Activated T-cell treated with anti-CD3 and anti-CD28 coated beads, Interleukin-2, amount 50 U/mL, for 72 hours (primary cell): Measurements from ENCODE around the gene WNT3A. TPM values are rescaled to one million over a fixed set of nuclear protein-coding genes. Genes with fewer than 3 reads are reported as not detected.

Experiments used
- ATAC-seq, 2 donors: fragments of 150-1000 bp; cut with Tn5 transposase; replicated peaks in 1 of 2; 2 replicates each; pipeline ENCODE4 v1.10.0; 2021; ENCODE audit warnings: moderate library complexity in 2 of 2, mild to moderate bottlenecking in 1 of 2
- DNase-seq, 2 donors: peaks; one replicate each; pipeline ENCODE4 v3.0.0; 2021 to 2022; ENCODE audit warnings: mixed read lengths in 1 of 2
- H3K27ac Mint-ChIP-seq: one replicate; pipeline ENCODE4 v1.8.0; 2022; ENCODE audit warnings: mild to moderate bottlenecking, moderate library complexity, mixed read lengths
- H3K27me3 Mint-ChIP-seq: one replicate; pipeline ENCODE4 v1.8.0; 2022; ENCODE audit warnings: low read depth, mixed read lengths
- H3K36me3 Mint-ChIP-seq, 2 donors: one replicate each; pipeline ENCODE4 v1.8.0; 2022; ENCODE audit warnings: mixed read lengths in 2 of 2, mild to moderate bottlenecking in 1 of 2; ENCODE audit not compliant: insufficient read depth in 2 of 2
- H3K4me1 Mint-ChIP-seq: one replicate; pipeline ENCODE4 v1.8.0; 2022; ENCODE audit warnings: low read depth, mixed read lengths
- H3K4me3 Mint-ChIP-seq, 2 donors: one replicate each; pipeline ENCODE4 v1.8.0; 2022; ENCODE audit warnings: mild to moderate bottlenecking in 2 of 2, mixed read lengths in 2 of 2, moderate library complexity in 2 of 2
- H3K9me3 Mint-ChIP-seq, 2 donors: one replicate each; pipeline ENCODE4 v1.8.0; 2022; ENCODE audit warnings: mixed read lengths in 2 of 2
- total RNA-seq, 2 donors: library from RNA; stranded (reverse); gene quantifications; one replicate each; pipeline ENCODE4 v1.2.3, GENCODE V29; 2022

WNT3A gene
- total RNA-seq, 2 donors from 2014 or later = not detected

DNA sequence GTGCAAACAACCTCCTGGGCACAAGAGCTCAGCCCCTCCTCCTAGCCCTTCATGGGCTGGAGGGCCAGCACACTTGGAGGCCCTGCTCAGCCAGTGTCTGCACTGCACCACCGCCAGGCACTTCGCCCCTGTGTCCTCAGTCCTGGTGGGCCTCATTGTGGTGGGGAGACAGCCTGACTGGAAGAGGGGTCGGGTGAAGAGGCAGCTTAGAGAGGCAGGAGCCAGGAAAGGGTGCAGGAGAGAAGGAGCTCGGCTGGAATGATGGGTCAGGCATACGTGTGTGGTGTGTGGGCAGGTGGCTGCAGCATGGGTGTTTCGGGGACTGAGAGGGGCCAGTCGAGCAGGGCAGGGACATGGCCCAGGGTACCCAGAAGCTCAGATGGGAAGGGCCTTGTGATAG is 4.1 kb downstream of the WNT3A start:
- ATAC-seq = no peak
- H3K4me1 Mint-ChIP-seq = peaks cover 13% of the 10 kb centered on the region
- no peak overlapping the region for H3K27ac Mint-ChIP-seq
- H3K36me3 Mint-ChIP-seq = no peaks in the 10 kb centered on the region
- peaks cover 43% of the 10 kb centered on the region for H3K27me3 Mint-ChIP-seq
- no peaks in the 10 kb centered on the region for H3K9me3 Mint-ChIP-seq
- no peak for DNase-seq
- H3K4me3 Mint-ChIP-seq = no peak overlapping the region

DNA sequence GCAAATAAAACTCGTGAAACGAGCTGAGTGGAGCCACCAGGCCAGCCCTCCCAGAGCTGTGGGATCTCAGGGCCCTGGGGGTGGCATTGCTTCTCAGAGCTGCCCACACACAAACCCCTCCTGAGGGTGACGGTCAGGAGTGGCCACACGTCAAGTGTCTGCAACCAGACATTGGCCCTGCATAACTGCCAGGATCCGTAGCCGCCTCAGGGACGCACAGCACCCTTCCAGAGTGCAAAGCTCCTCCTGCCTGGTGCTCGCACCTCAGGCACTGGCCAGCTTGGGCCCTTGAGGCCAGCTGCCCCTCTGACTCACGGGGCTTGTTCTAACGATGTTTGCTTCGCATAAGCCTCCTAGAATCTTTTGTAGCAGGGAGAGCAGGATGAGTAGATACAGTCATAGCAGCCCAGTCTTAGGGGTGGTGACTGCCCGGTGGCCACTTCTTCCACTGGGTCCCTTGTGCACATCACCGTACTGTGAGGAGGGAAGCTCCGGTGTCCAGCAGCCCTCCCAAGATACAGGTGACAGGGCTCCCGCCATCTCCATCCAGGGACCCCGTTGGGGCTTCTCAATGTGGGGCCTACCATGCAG is 5.0 kb downstream of the WNT3A start:
- DNase-seq (no peak), ATAC-seq (no peak)
- H3K4me3 Mint-ChIP-seq = no peak overlapping the region
- H3K4me1 Mint-ChIP-seq = peaks cover 13% of the 10 kb centered on the region
- no peaks in the 10 kb centered on the region for H3K9me3 Mint-ChIP-seq
- H3K36me3 Mint-ChIP-seq = no peaks in the 10 kb centered on the region
- H3K27ac Mint-ChIP-seq = no peak overlapping the region
- H3K27me3 Mint-ChIP-seq = peaks cover 40% of the 10 kb centered on the region

- peaks cover 13% of the 10 kb centered on the region for H3K4me1 Mint-ChIP-seq
- H3K9me3 Mint-ChIP-seq = no peaks in the 10 kb centered on the region
- H3K36me3 Mint-ChIP-seq = no peaks in the 10 kb centered on the region
- H3K27ac Mint-ChIP-seq = no peak overlapping the region
- no peak overlapping the region for H3K4me3 Mint-ChIP-seq
- no peak for DNase-seq
- peaks cover 35% of the 10 kb centered on the region for H3K27me3 Mint-ChIP-seq
- ATAC-seq = no peak
Observed at GRCh38 chr1:228012555-228012954, 5.8 kb downstream of the WNT3A start.

- no peak for ATAC-seq
- Mint-ChIP-seq H3K27ac (no peak overlapping the region), H3K9me3 (no peaks in the 10 kb centered on the region), H3K27me3 (peaks cover 30% of the 10 kb centered on the region), H3K4me3 (no peak overlapping the region), H3K4me1 (peaks cover 13% of the 10 kb centered on the region), H3K36me3 (no peaks in the 10 kb centered on the region)
- DNase-seq = no peak
Observed at GRCh38 chr1:228013131-228013934, 6.5 kb downstream of the WNT3A start.

- Mint-ChIP-seq H3K4me3 (no peak overlapping the region), H3K27me3 (peaks cover 22% of the 10 kb centered on the region), H3K36me3 (no peaks in the 10 kb centered on the region), H3K4me1 (peaks cover 6% of the 10 kb centered on the region), H3K27ac (no peak overlapping the region), H3K9me3 (no peaks in the 10 kb centered on the region)
- DNase-seq = no peak
- no peak for ATAC-seq
Observed at GRCh38 chr1:228013935-228014930, 7.4 kb downstream of the WNT3A start.

DNA sequence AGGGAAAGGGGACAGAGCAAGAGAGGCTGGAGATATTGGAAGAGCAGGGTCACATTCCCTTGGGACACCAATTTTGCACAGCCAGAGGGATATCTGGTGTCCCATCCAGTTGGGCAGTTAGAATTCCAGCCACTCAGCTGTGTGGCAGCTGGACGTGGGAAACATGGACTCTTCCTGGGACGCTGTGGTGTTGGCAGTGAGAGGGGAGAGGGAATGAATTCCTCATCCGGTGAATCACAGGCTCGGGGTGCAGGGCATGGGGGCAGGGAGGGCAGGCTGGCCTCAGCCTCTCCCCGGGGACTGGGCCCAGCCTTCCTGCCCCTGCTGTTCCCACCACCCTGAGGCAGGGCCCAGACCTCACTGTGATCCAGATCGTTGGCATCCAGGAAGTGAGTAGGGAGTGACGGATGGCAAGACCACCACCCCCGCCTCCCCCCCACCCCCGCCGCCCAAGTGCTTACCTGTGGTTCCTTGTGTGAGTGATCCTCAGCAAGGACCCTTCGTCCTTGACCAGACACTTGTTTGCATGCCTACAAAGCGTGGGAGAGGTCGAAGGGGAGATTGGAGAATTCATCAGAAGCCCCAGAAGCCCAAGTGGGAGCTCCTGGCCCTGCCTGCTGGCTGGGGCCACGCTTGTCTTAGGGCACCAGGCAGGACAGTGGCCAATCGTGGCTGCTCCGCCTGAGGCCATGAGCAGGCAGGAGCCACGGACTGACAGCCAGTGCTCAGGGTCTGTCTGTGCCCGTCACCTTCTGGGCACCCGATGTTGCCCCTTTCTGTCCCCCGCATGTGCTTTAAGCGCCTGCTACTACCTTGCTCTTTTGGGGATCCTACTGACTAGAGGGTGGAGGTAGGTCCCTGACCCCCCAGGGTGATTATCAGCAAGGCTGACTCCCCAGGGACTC is 8.7 kb downstream of the WNT3A start:
- H3K4me3 Mint-ChIP-seq = no peak overlapping the region
- no peak for DNase-seq
- no peaks in the 10 kb centered on the region for H3K9me3 Mint-ChIP-seq
- no peaks in the 10 kb centered on the region for H3K4me1 Mint-ChIP-seq
- no peaks in the 10 kb centered on the region for H3K36me3 Mint-ChIP-seq
- peaks cover 12% of the 10 kb centered on the region for H3K27me3 Mint-ChIP-seq
- H3K27ac Mint-ChIP-seq = no peak overlapping the region
- no peak for ATAC-seq

GRCh38 chr1:228016181-228016510 is 9.3 kb downstream of the WNT3A start:
- ATAC-seq = no peak

DNA sequence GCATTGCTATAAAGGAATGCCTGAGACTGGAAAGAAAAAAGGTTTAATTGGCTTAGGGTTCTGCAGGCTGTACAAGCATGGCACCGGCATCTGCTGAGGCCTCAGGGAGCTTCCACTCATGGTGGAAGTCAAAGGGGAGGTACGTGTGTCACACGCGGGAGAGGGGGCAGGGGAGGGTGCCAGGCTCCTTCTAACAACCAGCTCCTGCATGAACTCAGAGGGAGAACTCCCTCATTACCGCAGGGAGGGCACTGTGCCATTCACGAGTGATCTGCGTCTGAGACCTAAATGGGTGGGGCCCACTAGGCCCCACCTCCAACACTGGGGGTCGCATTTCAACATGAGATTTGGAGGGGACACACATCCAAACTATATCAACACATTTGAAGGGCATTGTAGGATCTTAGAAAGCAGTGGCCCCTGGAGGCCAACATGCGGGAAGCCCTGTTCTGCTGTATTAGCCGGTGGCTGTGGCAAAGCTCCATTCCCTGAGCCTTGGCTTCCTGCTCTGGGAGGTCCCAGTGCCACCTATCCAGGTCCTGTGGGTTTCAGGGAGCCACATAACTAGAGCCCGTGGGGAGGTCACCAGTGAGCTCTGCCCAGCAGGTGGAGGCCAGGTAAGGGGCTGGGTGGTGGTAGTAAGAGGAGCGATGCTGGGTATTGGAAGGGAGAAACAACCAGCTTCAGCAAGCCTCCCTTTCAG is 10.0 kb downstream of the WNT3A start:
- H3K27ac Mint-ChIP-seq = no peak overlapping the region
- no peak overlapping the region for H3K4me3 Mint-ChIP-seq
- no peaks in the 10 kb centered on the region for H3K27me3 Mint-ChIP-seq
- DNase-seq (no peak), ATAC-seq (no peak)
- no peaks in the 10 kb centered on the region for H3K4me1 Mint-ChIP-seq
- no peaks in the 10 kb centered on the region for H3K9me3 Mint-ChIP-seq
- H3K36me3 Mint-ChIP-seq = no peaks in the 10 kb centered on the region

More at GRCh38 chr1:228016181-228016510, 9.3 kb downstream of the WNT3A start:
- no peaks in the 10 kb centered on the region for H3K36me3 Mint-ChIP-seq
- peaks cover 6% of the 10 kb centered on the region for H3K27me3 Mint-ChIP-seq
- no peak overlapping the region for H3K27ac Mint-ChIP-seq
- DNase-seq = no peak
- no peak overlapping the region for H3K4me3 Mint-ChIP-seq
- H3K9me3 Mint-ChIP-seq = no peaks in the 10 kb centered on the region
- H3K4me1 Mint-ChIP-seq = no peaks in the 10 kb centered on the region

- no peaks in the 10 kb centered on the region for H3K36me3 Mint-ChIP-seq
- H3K27me3 Mint-ChIP-seq = no peaks in the 10 kb centered on the region
- H3K9me3 Mint-ChIP-seq = no peaks in the 10 kb centered on the region
- no peak overlapping the region for H3K4me3 Mint-ChIP-seq
- DNase-seq (no peak), ATAC-seq (no peak)
- H3K4me1 Mint-ChIP-seq = no peaks in the 10 kb centered on the region
- no peak overlapping the region for H3K27ac Mint-ChIP-seq
Observed at GRCh38 chr1:228017356-228018124, 10.7 kb downstream of the WNT3A start.

DNA sequence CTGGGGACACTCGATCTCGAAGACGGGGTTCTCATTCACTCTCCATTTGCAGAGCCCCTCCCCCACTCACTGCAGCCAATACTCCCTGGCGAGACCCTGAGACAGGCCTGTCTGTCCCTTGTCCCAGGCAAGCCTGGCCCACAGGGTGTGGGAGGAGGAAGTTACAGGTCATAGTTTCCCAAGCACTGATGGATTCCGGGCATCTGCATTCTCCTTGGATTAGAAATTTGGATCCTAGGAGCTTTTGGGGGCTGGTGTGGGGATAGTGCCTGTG is 11.3 kb downstream of the WNT3A start:
- Mint-ChIP-seq H3K4me3 (no peak overlapping the region), H3K27ac (no peak overlapping the region), H3K27me3 (no peaks in the 10 kb centered on the region), H3K36me3 (no peaks in the 10 kb centered on the region), H3K4me1 (no peaks in the 10 kb centered on the region), H3K9me3 (no peaks in the 10 kb centered on the region)
- no peak for ATAC-seq
- no peak for DNase-seq

- ATAC-seq = no peak
- Mint-ChIP-seq H3K4me3 (no peak overlapping the region), H3K36me3 (no peaks in the 10 kb centered on the region), H3K9me3 (no peaks in the 10 kb centered on the region), H3K27me3 (no peaks in the 10 kb centered on the region), H3K27ac (no peak overlapping the region), H3K4me1 (no peaks in the 10 kb centered on the region)
- DNase-seq = no peak
Observed at GRCh38 chr1:228018961-228019721, 12.3 kb downstream of the WNT3A start.
